NB4 (cell line): ENCODE data around the gene CCDC74A.
"Not testable (repeated sequence)": the region's sequence is repeated elsewhere in the genome, so short reads cannot be mapped to it uniquely, and the experiment has no call there.

ENCODE experiments used
- CTCF ChIP-seq: IDR thresholded peaks from one replicate; pipeline ENCODE4 v1.5.1; 2012; ENCODE audit warnings: low read depth, low read length
- MAX ChIP-seq: IDR thresholded peaks from 2 replicates; pipeline ENCODE4 v1.6.1; 2011; ENCODE audit warnings: low read depth, low read length
- MYC ChIP-seq: IDR thresholded peaks from 2 replicates; pipeline ENCODE4 v1.6.1; 2011; ENCODE audit warnings: low read depth, low read length
- POLR2A ChIP-seq: IDR thresholded peaks from 2 replicates; pipeline ENCODE4 v1.6.1; 2011; ENCODE audit warnings: mild to moderate bottlenecking; ENCODE audit not compliant: insufficient read length; ENCODE audit errors: extremely low read depth

- TF ChIP-seq CTCF, MAX, POLR2A, MYC: not testable (repeated sequence)
These were observed 24.1 kb upstream of the CCDC74A start for GRCh38 chr2:131503587-131503986.
